Activated CD8-positive, alpha-beta memory T cell treated with anti-CD3 and anti-CD28 coated beads, Interleukin-2, amount 50 U/mL, for 4 hours (primary cell): ENCODE measurements around the gene SLC48A1.

Experiments used
- DNase-seq: peaks from one replicate; pipeline ENCODE4 v3.0.0-alpha.2; 2020

The SLC48A1 gene

DNA sequence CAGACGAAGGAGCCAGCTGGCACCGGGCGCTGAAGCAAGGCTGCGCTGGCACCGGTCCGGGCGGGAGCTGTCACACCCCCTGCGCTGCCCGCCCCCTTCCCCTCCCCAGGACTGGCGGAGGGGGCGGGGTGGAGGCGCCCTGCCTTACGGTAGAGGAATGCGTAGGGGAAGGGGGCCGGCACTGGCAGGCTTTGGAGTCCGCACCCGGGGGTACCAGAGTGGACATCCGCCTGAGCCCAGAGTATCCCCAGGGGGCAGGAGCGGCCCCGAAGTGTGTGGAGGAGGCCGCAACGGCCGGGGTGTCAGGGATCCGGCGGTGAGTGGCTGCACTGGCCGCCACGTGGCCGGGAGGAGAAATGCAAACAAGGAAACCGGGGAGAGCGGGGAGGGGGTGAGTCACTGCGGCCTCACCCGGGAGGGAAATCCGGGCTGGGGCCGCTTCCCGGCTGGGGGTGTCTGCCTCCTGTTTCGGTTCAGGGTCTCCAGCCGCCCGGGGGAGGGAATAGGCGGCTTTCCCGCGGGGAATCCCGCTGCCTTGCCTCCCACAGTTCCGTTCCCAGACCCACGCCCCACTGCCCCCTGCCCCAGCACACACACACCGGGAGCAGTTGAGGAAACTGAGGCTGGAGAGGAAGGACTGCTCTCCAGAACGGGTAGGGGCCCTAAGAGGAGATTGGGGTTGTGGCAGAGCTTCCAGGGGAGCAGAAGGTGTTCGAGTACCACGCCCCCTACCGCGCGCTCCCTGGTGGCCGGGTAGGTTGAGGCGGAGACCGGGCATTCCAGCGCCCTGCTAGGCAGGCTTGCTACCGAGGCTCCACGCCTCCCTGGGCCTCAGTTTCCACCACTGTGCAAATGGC lies 14.0 kb upstream of the SLC48A1 start, which contains the start of gene RAPGEF3:
RAPGEF3 (minus strand) TSS at position 47 of the 857 bp plus-strand sequence. CDS start 324 bp downstream, outside the sequence.
- DNase-seq, result peak; percentile 74

DNA sequence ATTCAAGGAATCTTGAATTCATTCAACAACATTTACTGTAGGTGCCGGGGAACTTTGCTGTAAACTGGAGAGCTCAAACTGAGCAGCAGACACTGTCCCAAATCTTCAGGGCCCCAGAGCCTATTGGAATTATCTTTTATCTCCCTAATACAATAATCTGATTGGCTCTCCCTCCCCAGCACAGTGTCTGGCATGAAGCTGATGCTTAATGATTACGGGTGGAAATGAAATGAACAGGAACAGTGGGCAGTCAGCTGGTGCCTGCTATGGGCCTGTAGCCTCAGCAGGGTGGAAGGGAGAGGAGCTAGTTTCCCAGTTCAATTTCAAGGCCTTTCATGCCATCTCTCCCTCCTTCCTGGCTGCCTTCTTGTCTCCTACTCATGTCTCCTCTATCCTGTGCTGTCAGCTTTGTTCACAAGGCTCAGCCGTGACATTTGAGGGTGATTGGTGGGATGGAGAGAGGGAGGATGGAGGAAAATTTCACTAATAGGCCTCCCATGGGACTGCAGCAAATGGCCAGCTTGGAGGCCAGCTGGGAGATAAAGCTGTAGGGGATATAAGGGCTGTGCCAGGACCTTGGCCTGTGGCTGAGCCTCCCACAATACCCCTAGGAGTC lies 10.1 kb upstream of the SLC48A1 start:
- no peak for DNase-seq

DNA sequence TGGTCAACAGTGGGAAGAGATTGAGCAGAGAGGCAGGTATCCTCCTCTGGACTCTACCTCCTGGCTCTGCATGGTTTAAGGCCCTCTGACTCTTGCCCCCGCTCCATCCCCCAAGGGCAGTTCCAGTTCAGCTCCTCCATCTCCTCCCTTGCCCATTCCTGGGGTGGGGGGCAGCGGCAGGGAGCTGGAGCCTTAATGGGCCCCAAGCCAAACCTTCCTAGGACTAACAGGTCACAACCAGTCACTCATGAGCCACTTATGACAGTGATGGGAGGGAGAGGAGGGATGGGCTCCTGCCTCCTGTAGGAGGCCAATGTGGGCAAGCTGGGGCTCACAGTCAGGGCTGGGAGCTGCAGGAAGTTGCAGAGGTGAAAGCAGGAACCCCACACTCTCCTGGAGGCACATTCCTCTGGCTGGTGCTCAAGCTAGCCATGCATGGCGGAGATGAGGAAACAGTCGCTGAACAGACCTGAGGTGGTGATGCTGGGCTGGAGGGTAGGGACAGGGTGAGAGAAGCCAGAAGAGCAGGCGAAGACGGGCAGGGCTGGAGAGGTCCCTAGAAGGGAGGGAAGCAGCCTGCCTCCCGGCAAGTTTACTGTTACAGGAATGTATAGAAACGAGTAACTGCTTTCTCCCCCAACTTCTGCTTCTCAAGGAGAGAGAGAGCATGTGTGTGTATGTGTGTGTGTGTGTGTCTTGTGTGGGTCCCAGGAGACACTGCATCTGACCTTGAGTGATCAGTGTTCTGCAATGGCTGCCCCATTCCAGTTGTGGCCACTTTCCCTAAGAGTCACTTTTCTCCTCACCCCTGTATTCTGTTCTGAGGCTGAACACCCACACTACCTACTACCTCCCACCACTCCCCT lies 9.3 kb upstream of the SLC48A1 start:
- no peak for DNase-seq

DNA sequence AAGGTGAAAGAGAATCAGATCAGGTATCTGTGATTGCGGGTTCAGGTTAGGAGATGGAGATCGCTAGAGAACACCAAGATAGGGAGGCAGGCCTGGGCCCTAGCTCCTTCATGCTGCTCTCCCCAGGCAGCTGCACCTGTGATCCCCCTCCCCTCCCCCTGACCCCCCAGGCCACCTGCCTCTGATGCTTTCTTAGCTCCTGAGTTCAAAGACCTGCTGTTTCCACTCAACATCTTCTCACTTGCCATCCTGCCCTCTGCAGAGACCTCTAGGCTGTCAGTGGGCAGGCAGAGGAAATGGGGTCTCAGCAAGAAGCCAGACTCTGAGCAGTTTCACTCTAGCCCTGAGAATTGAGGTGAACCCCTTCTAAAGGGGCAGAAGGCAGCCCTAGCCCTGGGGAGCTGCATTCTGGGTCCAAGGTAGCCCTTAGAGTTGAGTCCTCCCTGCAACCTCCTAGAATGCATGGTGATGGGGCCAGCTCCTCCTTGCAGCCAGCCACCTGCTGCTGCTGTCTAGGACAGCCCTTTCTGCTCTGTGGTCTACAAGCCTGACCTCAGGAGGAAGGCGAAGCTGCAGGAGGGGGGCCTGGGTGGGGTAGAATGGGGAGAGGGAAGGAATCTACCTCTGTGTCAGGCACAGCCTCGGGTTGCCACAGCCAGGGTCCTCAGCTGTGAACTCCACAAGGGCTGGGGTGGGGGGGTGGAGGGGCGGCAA lies 6.4 kb upstream of the SLC48A1 start:
- no peak for DNase-seq

DNA sequence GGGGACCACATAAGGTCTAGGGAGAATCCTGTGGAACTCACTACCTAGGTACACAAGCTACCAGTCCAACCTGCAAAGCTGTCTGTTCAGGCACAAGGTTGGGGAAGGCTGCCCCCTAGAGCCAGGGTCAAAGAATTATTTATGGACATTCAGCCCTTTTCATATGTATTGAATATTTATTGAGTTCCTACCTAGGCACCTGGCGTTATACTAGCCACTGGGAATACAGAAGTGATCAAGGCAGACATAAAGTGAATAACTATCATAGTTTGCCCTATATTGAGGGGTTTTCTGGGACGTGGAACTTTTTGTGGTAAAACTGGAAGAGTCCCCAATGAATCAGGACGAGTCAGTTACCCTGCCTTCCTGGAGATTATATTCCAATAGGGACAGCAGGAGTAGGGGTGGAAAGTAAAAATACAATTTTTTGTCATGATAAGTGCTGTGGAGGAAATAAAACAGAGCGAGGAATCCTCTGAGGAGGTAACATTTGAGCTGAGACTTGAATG lies 5.8 kb upstream of the SLC48A1 start:
- DNase-seq, result peak; percentile 74

DNA sequence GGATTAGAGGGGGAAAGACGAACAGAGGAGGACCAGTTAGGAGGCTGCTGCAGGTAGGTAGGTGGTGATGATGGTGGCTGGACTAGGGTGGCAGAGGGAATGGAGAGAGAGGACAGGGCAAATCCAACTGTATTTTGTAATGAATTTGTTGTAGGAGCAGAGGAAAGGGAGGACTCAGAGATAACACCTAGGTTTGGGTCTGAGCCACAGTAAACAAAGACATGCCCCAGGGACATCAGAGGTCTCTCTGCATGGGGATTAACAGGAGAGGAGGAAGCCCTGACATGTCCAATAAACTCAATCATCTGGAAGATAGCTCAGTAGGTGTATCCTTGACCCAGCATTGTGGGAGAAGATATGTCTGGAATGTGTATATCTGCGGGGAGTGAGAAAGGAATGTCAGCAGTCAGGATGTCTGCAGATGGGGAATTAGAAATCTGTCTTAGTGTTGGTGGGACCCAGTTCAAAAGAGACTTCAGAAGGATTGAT lies 4.7 kb upstream of the SLC48A1 start:
- DNase-seq, result no peak

DNA sequence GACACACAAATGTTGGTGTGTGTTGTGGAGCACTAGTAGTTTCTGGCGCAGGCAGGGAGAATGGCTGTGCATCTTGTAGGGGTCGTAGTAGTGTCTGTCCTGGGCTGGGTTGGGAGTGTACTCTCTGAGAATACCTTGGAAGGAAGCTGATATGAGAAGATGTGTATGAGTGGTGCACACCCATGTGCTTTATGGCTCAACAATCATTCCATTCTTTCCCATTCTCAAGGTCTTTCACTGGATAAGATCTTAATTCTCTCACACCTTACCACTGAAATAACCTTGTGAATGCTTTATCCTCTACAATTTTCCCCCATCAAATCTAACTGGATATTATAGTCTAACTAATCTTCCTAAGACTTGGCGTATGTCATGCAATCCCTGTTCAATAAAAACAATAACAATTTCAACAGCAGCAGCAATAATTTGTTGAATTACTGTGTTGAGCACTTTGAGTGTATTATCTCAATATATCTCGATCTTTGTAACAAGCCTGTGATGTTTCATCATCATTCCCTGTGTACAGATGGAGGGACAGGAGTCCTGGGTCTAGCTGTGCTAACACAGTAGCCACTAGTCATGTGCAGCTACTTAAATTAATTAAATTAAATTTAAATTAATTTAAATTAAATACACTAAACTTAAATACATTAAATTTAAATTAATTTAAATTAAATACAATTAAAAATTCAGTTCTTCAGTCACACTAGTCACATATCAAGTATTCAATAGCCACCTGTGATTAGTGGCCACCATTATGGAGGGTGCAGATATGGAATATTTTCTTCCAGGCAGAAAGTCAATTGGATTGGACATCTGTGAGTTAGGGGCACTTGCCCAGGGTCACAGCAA lies 3.6 kb upstream of the SLC48A1 start:
- no peak for DNase-seq

DNA sequence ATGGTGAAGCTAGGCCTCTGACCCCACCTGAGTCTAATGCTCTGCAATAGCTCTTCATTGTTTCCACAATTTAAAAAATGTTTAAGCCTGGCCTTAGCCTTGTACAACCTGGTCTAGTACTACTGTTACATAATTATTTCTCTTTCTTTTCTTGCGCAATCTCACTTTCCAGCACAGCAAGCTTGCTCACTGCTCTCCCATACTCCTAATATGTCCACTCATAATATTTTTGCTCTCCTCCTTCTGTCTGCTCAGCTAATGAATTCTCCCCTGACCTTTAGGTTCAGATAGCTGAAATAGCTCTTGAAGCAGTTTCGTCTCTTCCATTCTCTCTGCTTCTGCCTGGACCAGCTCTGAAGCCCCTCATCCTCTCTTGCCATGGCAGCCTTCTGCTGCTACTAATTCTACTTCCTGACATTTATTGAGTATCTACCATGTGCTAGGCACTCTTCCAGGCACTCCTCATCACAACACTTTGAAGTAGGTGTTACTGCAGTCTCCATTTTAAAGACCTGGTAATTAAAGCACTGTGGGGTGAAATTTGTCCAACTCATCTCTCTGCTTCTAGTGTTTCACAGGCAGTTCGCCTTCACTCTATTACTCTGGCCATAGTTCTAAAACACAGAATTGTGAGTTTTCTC lies 2.8 kb upstream of the SLC48A1 start:
- no peak for DNase-seq

DNA sequence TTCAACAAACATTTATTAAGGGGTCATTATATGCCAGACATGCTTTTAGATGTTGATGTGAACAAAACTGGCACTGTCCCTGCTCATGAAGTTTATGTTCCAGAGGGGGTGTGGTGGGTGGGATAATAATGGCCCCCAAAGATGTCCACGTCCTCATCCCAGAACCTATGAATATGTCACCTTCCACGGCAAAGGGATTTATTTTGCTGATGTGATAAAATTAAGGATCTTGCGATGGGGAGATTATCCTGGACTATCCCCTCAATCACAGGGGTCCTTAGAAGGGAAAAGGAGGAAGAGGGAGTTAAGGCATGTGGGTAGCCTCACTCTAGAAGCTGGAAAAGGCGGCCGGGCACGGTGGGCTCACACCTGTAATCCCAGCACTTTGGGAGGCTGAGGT lies 1.7 kb upstream of the SLC48A1 start:
- no peak for DNase-seq

DNA sequence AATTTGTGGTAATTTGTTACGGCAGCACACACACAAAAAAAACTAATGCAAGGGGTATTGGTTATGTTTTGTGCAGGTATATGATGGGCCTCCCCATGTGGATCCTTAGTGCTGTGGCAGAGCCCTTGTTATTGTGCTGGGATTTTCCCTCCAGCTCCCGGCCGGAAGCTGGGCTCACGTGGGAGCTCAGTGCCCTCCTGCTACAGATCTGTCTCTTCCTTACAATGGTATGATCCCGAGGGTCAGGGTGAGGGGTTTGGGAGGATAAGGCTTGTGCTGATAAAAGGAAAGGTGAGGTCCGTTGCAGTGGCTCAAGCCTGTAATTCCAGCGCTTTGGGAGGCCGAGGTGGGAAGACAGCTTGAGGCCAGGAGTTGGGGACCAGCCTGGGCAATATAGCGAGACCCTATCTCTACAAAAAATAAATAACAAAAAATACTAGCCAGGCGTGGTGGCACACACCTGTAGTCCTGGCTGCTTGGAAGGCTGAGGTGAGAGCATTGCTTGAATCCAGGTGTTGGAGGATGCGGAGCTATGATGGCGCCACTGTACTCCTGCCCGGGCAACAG lies 861 bp upstream of the SLC48A1 start:
- no peak for DNase-seq

DNA sequence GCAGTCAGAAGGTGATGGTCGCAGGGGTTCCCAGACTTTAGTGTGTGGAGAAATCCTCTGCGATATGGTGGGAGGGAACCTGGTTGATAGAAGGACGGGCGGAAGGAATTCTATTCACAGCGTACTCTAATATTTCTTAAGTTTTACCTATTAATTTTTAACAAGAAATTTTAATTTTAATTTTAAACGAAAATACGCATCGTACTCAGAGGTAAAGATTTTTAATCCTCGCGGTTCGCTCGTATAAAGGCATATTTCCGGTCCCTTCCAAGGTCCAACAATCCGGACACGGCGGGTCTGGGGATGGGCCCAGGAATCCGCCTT lies 338 bp upstream of the SLC48A1 start:
- DNase-seq, result no peak

DNA sequence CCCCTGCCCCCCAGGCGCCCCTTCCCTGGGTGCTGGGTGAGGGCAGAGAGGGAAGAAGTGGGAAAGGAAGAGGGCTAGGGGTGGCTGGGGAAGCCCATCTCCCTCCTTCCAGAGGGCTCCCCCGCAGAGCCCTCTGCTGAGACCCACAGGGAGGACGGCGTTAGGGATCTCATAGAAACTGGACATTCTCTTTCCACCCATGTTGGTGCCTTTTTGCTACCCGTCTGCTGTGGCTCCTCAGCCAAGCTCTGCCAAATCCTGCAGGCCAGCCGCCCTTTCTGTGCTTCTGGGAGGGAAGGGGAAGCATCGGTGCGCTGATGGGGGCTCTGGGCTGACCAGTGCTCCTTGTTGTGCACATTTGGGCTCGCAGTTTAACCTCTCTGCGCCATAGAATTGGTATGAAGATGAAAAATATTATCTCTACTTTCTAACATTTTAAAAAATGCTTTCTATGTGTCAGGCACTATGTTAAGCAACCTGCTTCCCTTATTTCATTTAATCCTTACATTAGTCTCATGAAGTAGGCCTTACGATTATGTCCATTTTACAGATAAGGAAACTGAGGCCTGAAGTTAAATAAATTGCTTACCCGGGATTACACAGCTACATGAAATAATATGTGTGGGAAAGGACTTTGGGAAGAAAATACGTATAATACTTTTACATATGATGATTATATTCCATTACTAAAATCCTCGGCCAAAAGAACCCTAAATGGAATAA lies 981 bp downstream of the SLC48A1 start:
- DNase-seq, result no peak

DNA sequence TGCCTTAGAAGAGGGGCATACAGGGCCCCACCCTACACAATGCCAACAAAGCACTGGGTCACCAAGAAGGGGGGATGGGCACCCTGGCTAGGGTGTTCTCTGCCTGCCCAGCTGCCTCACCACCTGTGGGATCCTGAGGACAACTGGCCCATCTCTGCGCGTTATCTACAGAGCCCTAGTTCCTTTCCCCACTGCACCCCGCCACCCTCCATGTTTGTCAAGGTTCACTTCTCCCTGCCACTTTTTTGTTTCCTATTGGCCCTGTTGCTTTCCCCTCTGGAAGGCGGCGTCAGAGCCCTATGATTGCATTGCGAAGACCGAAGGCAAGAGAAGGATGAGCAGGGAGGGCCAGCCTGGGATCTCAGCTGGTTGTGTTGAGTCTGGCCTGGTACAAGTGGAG lies 1.6 kb downstream of the SLC48A1 start:
- no peak for DNase-seq

DNA sequence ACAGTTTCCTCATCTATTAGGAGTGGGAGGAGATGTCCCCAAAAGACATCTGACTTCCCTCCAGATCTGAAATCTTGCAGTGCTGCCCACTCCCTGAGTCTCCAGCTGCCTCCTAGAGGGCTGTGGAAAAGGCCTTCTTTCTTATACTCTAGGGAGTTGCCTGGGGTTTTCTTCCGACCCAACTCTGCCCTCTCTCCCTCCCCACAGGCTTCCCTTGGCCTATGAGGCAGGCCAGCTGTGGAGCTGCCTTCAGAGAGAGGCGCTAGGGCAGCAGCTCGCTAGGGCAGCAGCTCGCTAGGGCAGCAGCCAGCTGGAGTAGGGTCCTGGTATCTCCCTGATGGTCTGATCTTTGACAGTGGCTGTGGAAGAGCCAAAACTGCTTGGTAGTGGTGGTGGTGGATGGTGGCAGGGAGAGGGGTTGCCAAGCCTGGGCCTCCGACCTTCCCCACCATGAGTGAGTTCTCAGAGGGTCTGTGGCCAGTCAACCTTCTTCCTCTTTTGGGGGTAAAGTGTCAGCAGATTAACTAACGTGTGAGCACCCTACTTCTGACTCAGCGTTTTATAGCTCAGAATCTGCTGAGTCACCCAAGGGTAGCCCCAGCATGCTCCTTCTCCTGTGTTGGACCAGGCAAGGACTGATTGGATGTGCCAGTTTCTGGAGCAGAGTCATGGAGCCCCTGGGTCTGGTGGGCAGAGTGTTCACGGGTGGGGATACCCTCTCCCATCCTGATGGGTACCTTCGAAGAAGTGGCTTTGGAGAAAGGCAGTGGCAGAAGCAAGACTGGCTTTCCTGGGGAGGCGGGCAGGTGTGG lies 2.3 kb downstream of the SLC48A1 start:
- no peak for DNase-seq

DNA sequence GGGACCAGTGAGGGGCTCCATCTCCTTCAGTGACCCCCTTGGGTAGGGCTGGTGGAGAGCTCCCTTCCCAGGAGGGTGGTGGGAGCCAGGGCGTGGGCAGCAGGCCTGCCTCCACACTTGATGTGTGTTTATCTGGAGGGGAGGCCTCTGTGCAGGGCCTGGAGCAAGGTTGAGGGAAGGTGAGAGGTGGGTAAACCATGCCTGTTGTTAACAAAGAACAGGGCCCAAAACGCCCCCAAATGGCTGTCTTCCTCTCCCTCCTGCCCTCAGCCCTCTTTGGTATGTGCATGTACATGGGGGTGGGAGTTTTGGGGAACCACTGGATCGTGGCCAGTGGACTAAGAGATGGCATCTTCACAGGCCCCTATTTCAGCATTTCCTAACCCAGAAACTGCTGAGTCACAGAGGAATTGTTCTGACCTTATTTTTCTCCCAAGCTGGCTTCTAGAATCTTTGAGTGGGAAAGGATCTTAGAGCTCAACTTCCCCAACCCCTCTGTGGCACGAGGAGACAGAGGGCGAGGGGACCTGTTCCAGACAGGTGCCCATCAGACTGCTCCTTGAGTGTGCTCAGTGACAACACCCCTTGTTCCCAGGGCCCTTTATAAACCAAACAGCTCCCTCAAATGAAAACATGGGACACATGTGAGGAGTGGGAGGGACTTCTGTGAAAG lies 3.6 kb downstream of the SLC48A1 start:
- no peak for DNase-seq

DNA sequence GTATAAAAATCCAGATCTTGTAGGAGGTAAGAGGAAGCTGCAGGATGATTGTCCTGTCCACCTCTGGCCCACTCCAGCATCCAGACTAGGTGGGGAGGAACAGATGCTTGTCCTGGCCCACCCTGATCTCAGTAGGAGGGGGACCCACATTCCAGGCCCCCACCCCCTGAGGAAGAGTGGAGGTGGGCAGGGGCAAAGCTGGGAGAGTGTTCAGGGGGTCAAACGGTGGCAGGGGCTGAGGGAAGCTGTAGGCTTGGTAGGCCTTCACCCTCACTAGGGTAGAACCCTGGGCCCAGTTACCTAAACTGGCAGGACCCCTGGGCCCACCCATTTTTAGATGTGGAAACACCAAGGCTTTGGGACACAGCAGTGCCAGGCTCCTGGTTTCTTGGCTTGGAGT lies 4.1 kb downstream of the SLC48A1 start:
- DNase-seq, result no peak

DNA sequence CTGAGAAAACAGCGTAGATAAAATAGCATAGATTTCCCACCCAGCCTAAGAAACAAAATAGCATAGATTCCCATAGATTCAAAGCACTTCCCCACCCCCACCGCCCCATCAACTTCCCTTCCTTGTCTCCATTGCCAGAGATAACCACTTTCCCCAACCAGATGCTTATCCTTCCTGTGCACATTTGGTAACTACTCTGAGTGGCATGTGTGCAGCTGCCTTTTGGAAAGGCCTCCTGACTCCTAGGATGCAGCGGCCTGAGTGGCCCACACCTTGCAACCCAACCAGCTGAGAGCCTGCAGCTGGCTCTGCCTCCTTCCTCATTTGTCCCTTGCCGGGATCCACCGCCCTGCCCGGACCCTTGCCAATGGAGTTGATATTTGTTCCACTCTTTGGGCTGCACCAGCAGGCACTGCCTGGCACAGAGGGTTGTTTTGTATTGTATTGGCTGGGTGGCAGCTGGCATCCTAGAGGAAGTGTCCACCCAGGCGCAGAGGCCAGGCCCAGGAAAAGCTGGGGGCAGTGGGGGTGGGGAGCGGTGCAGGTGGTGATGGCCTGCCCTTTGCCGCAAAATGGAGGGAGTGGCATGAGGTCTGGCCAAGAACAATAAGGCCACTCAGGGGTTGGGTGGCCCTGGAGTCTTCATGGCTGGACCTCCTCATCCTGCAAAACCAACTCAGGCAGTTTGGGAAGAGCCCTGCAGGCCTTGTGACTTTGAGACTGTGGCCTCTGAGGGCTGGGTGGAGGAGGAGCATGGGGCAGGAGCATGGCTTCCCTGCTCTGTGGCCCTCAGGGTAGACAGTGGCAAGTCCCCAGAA lies 4.9 kb downstream of the SLC48A1 start:
- no peak for DNase-seq

DNA sequence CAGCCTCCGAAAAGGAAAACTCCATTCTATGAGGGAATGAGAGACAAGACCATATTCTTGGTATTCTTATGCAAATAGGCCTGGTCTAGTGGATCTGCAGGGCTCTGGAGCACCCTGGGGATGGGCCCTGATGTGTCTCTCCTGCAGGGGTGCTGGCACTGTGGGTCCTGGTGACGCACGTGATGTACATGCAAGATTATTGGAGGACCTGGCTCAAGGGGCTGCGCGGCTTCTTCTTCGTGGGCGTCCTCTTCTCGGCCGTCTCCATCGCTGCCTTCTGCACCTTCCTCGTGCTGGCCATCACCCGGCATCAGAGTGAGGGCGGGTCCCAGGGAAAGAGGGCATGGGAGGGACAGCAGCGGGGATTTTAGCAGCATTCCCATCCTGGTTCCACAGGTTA lies 5.8 kb downstream of the SLC48A1 start:
- no peak for DNase-seq
